Glomerular visceral epithelial cell (primary cell): ENCODE measurements around the gene PHACTR3.

ENCODE experiments used
- DNase-seq: peaks from one replicate; pipeline ENCODE4 v3.0.0-alpha.2; 2016; ENCODE audit errors: extremely low spot score

PHACTR3 gene

GRCh38 chr20:59731376-59731775 is 127.0 kb downstream of the PHACTR3 start:
- no peak for DNase-seq

DNA sequence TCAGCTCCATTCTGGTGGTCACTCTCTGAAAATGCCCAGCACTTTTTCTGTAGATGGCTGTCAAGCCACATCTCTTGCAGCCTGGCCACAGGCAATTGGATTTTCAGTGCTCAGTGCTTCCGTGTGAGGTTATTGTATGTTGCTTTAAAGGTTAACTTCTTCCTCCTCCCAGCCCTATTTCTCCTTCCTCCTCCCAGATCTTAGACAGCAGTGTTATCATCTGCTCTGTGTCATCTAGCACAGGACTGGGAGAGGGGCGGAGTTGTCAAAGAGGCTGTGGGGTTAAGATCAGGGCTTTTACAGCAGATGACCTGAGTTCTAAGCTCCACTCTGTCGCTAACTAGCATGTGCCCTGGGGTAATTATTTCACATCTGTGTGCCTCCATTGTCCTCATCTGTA is 129.0 kb downstream of the PHACTR3 start:
- DNase-seq: no peak

- no peak for DNase-seq
Observed at GRCh38 chr20:59735486-59735885, 131.1 kb downstream of the PHACTR3 start.

- DNase-seq: no peak
Observed at GRCh38 chr20:59735917-59736316, 131.6 kb downstream of the PHACTR3 start.

DNA sequence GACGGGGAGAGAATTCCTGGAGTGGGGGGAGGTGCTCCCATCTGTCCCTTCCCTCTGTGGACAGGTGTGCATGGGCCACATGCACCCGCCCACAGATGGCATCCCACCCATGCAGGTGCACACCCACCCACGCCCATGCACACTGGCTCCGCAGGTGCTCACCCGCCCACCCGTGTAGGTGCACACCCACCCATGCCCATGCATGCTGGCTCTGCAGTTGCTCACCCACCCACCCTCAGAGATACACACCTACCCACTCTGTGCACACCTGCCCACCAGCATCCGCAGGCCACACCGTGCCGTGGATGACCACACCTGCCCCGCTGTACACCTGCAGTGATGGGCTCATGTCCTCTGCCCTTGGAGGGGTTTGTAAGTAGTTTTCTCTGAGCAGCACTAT is 132.0 kb downstream of the PHACTR3 start:
- no peak for DNase-seq

- DNase-seq: no peak
Observed at GRCh38 chr20:59737073-59737666, 132.8 kb downstream of the PHACTR3 start.

GRCh38 chr20:59737816-59738215 is 133.5 kb downstream of the PHACTR3 start:
- no peak for DNase-seq

DNA sequence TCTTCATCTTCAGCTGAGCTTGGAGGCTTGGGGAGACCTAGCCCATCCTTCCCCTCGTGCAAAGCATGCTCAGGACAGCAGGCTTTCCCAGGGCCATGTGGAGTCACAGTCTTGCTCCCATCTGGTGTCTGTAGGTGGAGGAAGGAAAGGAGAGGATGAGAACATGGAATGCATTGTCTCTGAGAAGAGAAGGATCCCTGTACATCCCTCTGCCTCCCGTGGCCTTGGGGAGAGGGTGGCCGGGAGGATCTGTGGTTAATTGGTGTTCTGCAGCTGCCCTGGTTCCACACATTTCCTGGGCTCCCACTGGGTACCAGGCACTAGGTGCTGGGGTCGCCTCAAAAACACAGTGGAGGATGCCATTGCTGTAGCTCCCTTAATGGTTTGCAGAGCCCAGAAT is 134.5 kb downstream of the PHACTR3 start:
- no peak for DNase-seq

DNA sequence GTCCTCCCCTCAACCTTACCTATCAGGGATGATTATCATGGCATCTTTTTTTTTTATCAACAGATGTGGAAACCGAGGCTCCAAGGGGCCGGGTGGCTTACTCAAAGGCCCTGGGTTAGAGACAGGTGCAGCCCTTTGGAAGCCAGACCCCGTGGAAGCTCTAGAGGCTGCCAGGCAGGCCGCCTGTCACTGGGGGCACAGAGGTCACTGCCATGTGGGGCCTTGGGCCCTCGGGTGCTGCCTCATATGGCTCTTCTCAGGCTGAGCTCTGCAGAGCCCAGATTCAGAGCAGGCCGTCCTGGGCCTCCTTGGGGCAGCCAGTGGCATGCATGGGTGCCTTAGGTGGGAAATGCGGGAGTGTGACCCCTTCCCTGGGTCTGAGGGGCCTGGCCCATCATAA is 136.3 kb downstream of the PHACTR3 start:
- no peak for DNase-seq

DNA sequence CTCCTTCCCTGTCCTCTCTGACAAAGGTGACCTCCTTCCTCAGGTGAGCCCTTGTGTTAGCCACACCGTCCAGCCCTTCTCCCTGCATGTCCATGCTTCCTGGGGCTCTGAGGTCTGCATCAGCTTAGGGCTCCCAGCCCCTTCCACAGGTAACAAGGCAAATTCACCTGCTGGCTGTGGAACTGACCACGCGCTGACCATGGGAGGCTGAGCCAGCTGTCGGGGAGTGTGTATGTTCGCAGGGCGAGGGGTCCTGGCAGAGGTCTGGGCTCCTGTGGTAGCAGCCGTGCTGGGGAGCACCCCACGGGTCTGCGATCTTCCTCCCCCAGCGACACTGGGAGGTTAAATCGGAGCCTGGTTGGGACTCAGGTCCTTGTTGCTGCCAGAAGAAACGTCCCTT is 136.7 kb downstream of the PHACTR3 start:
- DNase-seq: no peak

- DNase-seq: no peak
Observed at GRCh38 chr20:59742351-59743095, 138.2 kb downstream of the PHACTR3 start.

DNA sequence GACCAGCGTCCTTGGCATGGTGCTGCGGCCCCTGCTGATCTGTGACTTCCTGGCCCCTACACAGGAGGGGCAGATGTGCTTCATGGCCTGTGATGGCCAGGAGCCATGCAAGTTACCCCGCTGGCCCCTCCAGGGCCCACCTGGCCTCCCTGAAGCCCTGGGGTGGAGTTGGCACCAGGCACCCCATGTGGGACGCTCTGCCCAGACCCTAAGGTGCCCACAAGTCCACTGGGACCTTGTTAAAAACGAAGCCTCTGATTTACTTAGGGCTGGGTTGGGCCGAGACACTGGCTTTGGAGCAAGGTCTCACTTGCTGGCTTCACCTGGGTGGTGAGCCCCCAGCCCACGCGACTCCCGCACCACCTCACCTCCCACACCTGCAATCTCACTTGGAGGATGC is 139.0 kb downstream of the PHACTR3 start:
- no peak for DNase-seq

DNA sequence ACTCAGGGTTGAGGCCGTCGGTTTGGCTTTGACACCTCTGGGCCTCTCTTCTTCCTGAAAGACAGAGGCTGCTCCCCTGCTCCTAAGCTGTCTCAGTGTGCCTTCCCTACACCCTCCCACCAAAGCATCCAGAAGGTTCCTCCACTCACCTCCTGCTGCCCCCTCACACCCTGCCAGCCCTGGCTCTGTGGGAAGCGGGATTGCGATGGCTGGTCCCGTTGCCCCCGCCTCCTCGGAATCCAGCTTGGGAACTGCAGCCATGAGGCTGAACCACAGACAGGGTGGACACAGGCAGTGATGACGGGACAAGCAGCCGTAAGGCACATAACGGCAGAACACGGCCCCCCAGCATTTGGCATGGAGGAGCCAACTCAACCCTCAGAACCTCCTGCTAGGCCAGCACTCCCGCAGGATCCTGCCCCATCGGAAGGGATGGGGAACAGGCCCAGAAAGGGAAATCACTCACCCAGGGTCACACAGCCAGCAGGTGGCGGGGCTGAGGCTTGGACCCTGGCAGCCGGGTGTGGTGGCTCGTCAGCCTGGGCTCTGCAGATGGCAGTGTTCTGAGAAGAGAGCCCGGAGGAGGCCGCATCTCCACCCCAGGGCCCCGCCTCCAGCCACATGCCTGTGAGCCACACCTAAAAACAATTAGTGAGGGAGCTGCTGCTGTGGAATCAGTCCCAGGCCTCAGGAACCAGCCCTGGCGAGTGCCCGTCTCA is 139.6 kb downstream of the PHACTR3 start:
- DNase-seq: no peak

DNA sequence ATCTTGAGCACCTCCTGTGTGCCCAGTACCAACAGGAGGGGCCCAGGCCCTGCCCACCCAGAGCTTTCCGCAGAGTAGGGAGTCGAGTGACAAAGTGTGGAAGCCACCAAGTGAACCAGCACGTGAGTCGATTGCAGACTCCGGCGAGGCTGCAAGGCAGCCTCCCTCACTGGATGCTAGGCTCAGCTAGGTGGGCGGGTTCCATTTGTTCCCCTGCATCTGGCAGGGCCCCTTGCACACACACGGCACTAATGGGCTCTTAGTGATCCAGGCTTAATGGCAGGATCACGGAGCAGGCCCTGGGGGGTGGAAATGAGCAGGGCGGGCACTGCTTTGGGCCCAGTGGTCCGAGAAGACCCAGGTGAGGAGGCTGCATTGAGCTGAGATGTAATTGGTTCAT is 140.4 kb downstream of the PHACTR3 start:
- DNase-seq: no peak

GRCh38 chr20:59745201-59745600 is 140.9 kb downstream of the PHACTR3 start:
- no peak for DNase-seq

DNA sequence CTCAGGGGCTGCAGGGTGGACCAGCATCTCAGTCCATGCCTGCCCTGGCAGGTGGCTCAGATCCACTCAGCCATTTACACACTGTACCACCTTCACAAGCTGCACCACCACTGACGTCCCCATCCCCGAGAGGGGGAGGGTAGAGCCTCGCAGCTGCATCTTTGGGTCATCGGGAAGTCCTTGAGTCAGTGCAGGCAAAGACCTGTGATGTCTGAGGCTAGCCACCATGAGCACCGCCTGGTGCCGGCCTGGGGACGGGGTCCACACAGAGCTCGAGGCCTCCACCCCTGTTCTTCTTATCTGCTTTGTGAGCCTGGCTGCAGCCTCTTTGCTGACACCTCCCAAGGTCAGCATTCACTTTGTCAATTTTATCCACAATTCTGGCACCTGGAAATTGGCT is 141.4 kb downstream of the PHACTR3 start:
- DNase-seq: no peak

- DNase-seq: no peak
Observed at GRCh38 chr20:59746155-59746554, 141.8 kb downstream of the PHACTR3 start.

- DNase-seq: no peak
Observed at GRCh38 chr20:59747671-59748515, 143.6 kb downstream of the PHACTR3 start.

DNA sequence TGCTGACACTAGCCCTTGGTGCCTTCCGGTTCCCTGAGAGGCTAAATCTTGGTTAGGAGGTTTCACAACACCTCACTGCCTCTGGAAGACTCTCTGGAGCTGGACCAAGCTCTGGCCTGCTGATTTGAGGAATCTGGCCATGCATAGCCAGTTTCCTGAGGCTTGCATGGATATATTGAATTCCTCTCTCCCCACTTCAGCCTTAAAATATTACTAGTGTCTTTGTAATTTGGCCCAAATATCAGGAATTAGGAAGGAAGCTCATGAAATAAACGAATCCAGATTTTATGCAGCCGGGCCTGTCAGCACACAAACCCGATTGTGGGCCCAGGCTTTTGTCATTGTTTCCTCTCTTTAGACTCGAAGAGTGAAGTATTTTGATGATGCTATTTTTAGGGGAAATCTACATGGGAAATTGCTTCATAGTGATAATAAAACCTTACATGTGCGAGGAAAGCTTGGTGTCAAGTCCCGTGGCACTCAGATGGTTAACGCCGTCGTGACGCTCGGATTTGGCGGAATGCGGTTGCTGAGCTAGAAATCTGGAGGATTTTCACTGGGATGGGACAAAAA is 144.4 kb downstream of the PHACTR3 start:
- no peak for DNase-seq

DNA sequence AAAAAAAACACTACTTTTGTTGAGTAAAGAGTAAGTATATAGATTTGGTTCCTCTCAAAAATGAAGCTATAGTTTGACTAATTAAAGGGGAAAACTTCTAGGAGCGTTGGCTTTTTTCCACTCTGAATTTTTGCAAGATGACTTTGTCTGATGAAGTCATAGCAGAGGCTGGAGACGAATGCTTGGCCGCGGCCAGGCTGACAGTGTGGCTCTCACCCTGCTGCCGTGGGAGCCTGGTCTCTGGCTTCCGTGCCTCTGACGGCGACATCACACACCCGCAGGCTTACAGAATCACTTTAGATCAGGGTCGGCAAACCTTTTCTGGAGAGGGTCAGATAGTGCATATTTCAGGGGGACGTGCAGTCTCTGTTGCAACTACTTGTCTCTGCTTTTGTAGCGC is 145.0 kb downstream of the PHACTR3 start:
- no peak for DNase-seq

GRCh38 chr20:59750209-59750840 is 146.0 kb downstream of the PHACTR3 start:
- no peak for DNase-seq
